GM19193 (cell line): ENCODE data around the gene KIAA1328.

Experiments used
- POLR2A ChIP-seq: IDR thresholded peaks from 4 replicates; pipeline ENCODE4 v1.6.1; 2011; ENCODE audit not compliant: insufficient read depth, insufficient read length; ENCODE audit errors: extremely low read depth

KIAA1328 gene

GRCh38 chr18:37107748-37108522 is 279.0 kb downstream of the KIAA1328 start:
- TF ChIP-seq POLR2A, result no peak

- TF ChIP-seq POLR2A, result no peak
Observed at GRCh38 chr18:37122877-37123276, 293.9 kb downstream of the KIAA1328 start.

- no peak for TF ChIP-seq POLR2A
Observed at GRCh38 chr18:37124516-37124915, 295.6 kb downstream of the KIAA1328 start.

- TF ChIP-seq POLR2A, result no peak
Observed at GRCh38 chr18:37135177-37135576, 306.2 kb downstream of the KIAA1328 start.

- no peak for TF ChIP-seq POLR2A
Observed at GRCh38 chr18:37138456-37138855, 309.5 kb downstream of the KIAA1328 start.

- no peak for TF ChIP-seq POLR2A
Observed at GRCh38 chr18:37139876-37140275, 310.9 kb downstream of the KIAA1328 start.

- TF ChIP-seq POLR2A, result no peak
Observed at GRCh38 chr18:37144921-37145320, 316.0 kb downstream of the KIAA1328 start.

GRCh38 chr18:37156330-37156942 is 327.5 kb downstream of the KIAA1328 start:
- no peak for TF ChIP-seq POLR2A

- no peak for TF ChIP-seq POLR2A
Observed at GRCh38 chr18:37160038-37160820, 331.3 kb downstream of the KIAA1328 start.

GRCh38 chr18:37161491-37161890 is 332.6 kb downstream of the KIAA1328 start:
- TF ChIP-seq POLR2A, result no peak

- TF ChIP-seq POLR2A, result no peak
Observed at GRCh38 chr18:37162551-37162950, 333.6 kb downstream of the KIAA1328 start.

- no peak for TF ChIP-seq POLR2A
Observed at GRCh38 chr18:37163119-37163518, 334.2 kb downstream of the KIAA1328 start.

GRCh38 chr18:37166491-37166890 is 337.6 kb downstream of the KIAA1328 start:
- TF ChIP-seq POLR2A, result no peak

GRCh38 chr18:37170984-37171383 is 342.1 kb downstream of the KIAA1328 start:
- TF ChIP-seq POLR2A, result no peak

- no peak for TF ChIP-seq POLR2A
Observed at GRCh38 chr18:37173384-37173783, 344.5 kb downstream of the KIAA1328 start.

GRCh38 chr18:37175727-37176620 is 347.0 kb downstream of the KIAA1328 start:
- TF ChIP-seq POLR2A, result no peak

- no peak for TF ChIP-seq POLR2A
Observed at GRCh38 chr18:37176621-37176934, 347.7 kb downstream of the KIAA1328 start.
